Gastroesophageal sphincter (tissue), 4 donors: ENCODE results near the gene SYNGR4. TPM values are rescaled to one million over a fixed set of nuclear protein-coding genes. Genes with fewer than 3 reads are reported as not detected.

Experiments used
- ATAC-seq: fragments of 150-250 bp; one replicate; pipeline ENCODE4 v1.9.1; 2016; ENCODE audit warnings: mild to moderate bottlenecking, moderate library complexity
- H3K27ac ChIP-seq, 4 donors: fragments of 200-600 bp; sonication (generic) in 3 of 4; 1 replicate in 3 of 4; 2 replicates in 1 of 4; pipeline ENCODE4 v1.5.1; 2016 to 2019
- H3K27me3 ChIP-seq: fragments of 200-600 bp; sonication (generic); one replicate; pipeline ENCODE4 v1.5.1; 2019
- H3K36me3 ChIP-seq, 2 donors: fragments of 200-600 bp; sonication (generic); one replicate each; pipeline ENCODE4 v1.5.1; 2019; ENCODE audit warnings: control low read depth in 1 of 2
- H3K4me1 ChIP-seq, 3 donors: fragments of 200-600 bp; sonication (generic); 1 replicate in 2 of 3; 2 replicates in 1 of 3; pipeline ENCODE4 v1.5.1; 2016 to 2019; ENCODE audit warnings: control low read depth in 2 of 3
- H3K4me3 ChIP-seq, 2 donors: fragments of 200-600 bp; sonication (generic); one replicate each; pipeline ENCODE4 v1.5.1; 2019; ENCODE audit warnings: mild to moderate bottlenecking in 1 of 2, moderate library complexity in 1 of 2
- H3K9me3 ChIP-seq, 3 donors: fragments of 200-600 bp; sonication (generic); one replicate each; pipeline ENCODE4 v1.5.1; 2017 to 2019; ENCODE audit warnings: control low read depth in 2 of 3
- EP300 ChIP-seq: sonication (generic); formaldehyde crosslinking; IDR thresholded peaks from one replicate; pipeline ENCODE4 v1.6.1; 2017; ENCODE audit warnings: antibody characterized with exemption, mild to moderate bottlenecking
- POLR2A ChIP-seq, 2 donors: fragments of 450-650 bp; IDR thresholded peaks; one replicate each; pipeline ENCODE4 v1.6.1; 2017; ENCODE audit warnings: antibody characterized with exemption in 2 of 2, mild to moderate bottlenecking in 2 of 2, moderate library complexity in 1 of 2
- POLR2AphosphoS5 ChIP-seq: sonication (generic); formaldehyde crosslinking; IDR thresholded peaks from one replicate; pipeline ENCODE4 v1.6.1; 2017; ENCODE audit warnings: antibody characterized with exemption
- WGBS, 2 donors: methylation state at CpG; one replicate each; pipeline ENCODE4 v1.1.5; 2018; ENCODE audit warnings: low coverage in 1 of 2; 5-methylcytosine and 5-hydroxymethylcytosine counted together
- total RNA-seq, 4 donors: library from RNA; depleted of rRNA; stranded (reverse); fragments of >200 nt; gene quantifications; one replicate each; pipeline ENCODE4 v1.1.0, GENCODE V29; 2016
- TF ChIP-seq, protein P1 (sequence below), 4 experiments: fragments of 200-600 bp in 2 of 4; fragments of 450-650 bp in 2 of 4; sonication (generic) in 1 of 4; IDR thresholded peaks; one replicate each; pipeline ENCODE4 v1.5.1; 2017 to 2019; ENCODE audit warnings: antibody characterized with exemption in 4 of 4, mild to moderate bottlenecking in 2 of 4, moderate library complexity in 2 of 4

Gene SYNGR4
- total RNA-seq, 4 donors from 2014 or later: not detected

DNA sequence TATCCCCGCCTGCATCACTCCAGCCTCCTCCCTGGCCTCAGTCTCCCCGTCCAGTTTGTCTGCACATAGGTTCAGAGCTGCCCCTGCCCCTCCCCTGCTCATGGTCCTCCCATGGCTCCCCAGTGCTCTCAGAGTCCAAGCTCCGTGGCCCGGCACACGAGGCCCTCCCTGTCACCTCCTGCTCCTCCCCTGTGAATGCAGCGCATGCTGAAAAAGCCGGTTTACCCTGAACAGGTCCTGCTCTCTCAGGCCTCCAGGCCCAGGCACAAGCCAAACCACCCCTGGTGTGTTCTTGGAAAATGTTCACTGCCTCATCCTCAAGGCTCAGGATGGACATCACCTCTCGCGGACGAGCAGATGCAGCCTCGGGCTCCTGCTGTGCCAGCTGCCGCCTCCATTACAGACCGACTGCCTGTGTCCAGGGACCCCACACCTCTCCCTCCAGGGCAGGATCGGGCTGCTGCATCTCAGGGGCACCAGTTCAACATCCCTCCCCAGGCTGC, 25.9 kb upstream of the SYNGR4 start:
- TF ChIP-seq POLR2A (IDR thresholded peaks at IDR 0.05) (no peak), EP300 (no peak), POLR2AphosphoS5 (no peak)
- TF ChIP-seq, protein P1, sequence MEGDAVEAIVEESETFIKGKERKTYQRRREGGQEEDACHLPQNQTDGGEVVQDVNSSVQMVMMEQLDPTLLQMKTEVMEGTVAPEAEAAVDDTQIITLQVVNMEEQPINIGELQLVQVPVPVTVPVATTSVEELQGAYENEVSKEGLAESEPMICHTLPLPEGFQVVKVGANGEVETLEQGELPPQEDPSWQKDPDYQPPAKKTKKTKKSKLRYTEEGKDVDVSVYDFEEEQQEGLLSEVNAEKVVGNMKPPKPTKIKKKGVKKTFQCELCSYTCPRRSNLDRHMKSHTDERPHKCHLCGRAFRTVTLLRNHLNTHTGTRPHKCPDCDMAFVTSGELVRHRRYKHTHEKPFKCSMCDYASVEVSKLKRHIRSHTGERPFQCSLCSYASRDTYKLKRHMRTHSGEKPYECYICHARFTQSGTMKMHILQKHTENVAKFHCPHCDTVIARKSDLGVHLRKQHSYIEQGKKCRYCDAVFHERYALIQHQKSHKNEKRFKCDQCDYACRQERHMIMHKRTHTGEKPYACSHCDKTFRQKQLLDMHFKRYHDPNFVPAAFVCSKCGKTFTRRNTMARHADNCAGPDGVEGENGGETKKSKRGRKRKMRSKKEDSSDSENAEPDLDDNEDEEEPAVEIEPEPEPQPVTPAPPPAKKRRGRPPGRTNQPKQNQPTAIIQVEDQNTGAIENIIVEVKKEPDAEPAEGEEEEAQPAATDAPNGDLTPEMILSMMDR (IDR thresholded peaks at IDR 0.05): no peak
- WGBS, 2 donors: 100% methylated on average over 2 to 3 of the region's 14 CpGs
- Histone ChIP-seq H3K9me3 (no peaks in the 10 kb centered on the region), H3K4me1 (peaks cover 0 to 11% (median 3%) of the 10 kb centered on the region in 3 donors), H3K27ac (no peak overlapping the region), H3K36me3 (peaks cover 0 to 36% of the 10 kb centered on the region in 2 donors), H3K27me3 (no peaks in the 10 kb centered on the region), H3K4me3 (no peak overlapping the region)
- ATAC-seq: no peak

DNA sequence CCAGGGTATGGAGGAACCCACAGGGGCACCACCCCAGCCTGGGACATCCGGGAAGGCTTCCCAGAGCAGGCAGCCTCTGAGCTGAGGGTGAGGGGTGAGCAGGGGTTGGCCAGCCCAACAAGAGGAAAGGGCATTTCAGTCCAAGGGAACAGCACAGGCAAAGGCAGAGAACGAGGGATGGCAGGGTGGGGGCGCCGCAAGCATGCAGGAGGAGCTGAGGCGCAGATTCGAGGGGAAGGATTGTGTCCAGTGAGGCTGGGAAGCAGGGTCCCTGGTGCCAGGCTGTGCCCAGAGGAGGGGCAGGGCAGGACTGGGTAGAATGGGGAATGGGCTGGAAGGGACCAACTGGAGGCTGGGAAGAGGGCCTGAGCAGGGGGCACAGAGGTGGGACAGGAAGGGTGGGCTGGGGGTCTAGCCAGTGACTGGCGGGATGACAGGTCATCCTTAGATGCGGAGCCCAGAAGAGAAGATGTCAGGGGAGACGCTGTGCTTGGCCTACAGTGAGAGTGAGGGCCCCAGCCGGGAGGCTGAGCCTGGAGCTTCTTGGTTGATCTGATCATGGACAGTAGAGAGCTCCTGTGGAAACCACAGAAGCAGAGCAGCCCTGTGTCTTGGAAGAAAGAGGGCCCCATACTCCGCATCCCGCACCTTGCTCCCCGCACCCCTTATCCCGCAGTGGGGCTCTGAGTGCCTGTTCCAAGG, 25.2 kb upstream of the SYNGR4 start:
- 91 to 94% methylated on average over 7 to 9 of the region's 14 CpGs for WGBS, 2 donors
- no peaks in the 10 kb centered on the region for H3K27me3 ChIP-seq
- no peaks in the 10 kb centered on the region for H3K9me3 ChIP-seq
- H3K4me1 ChIP-seq: peaks cover 0 to 5% (median 0%) of the 10 kb centered on the region in 3 donors
- H3K36me3 ChIP-seq: peaks cover 0 to 38% of the 10 kb centered on the region in 2 donors
- no peak for ATAC-seq
- H3K4me3 ChIP-seq: no peak overlapping the region
- TF ChIP-seq POLR2AphosphoS5: no peak
- TF ChIP-seq EP300: no peak
- TF ChIP-seq, protein P1 (IDR thresholded peaks at IDR 0.05): no peak
- no peak for TF ChIP-seq POLR2A (IDR thresholded peaks at IDR 0.05)
- no peak overlapping the region for H3K27ac ChIP-seq

DNA sequence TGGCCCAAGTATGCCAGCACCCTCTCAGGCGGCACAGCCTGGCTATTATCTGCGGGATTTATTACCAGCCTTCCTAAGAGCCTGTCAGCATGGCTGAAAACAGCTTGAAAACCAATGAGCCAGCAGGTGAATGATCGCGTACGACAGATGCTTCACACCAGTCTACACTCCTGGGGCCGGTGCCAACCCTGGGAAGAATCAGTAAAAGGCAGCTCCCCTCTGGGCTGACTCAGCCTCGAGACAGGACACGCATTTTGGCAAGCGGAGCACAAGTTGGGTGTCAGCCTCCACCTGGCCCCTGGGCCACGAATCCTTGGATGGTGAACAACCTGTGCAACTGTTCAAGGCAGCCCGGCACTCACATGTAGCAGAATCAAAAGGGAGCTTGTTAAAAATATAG, 23.2 kb upstream of the SYNGR4 start:
- TF ChIP-seq, protein P1 (IDR thresholded peaks at IDR 0.05): no peak
- TF ChIP-seq EP300 (no peak), POLR2A (IDR thresholded peaks at IDR 0.05) (no peak), POLR2AphosphoS5 (no peak)
- no peaks in the 10 kb centered on the region for H3K9me3 ChIP-seq
- H3K27ac ChIP-seq: no peak overlapping the region
- 80% methylated on average over 1 of the region's 11 CpGs; no CpG with 5 or more reads in 1 of the 2 donors for WGBS, 2 donors
- no peaks in the 10 kb centered on the region for H3K4me1 ChIP-seq
- no peaks in the 10 kb centered on the region for H3K27me3 ChIP-seq
- no peak for ATAC-seq
- H3K4me3 ChIP-seq: no peak overlapping the region
- H3K36me3 ChIP-seq: peaks cover 0 to 45% of the 10 kb centered on the region in 2 donors

DNA sequence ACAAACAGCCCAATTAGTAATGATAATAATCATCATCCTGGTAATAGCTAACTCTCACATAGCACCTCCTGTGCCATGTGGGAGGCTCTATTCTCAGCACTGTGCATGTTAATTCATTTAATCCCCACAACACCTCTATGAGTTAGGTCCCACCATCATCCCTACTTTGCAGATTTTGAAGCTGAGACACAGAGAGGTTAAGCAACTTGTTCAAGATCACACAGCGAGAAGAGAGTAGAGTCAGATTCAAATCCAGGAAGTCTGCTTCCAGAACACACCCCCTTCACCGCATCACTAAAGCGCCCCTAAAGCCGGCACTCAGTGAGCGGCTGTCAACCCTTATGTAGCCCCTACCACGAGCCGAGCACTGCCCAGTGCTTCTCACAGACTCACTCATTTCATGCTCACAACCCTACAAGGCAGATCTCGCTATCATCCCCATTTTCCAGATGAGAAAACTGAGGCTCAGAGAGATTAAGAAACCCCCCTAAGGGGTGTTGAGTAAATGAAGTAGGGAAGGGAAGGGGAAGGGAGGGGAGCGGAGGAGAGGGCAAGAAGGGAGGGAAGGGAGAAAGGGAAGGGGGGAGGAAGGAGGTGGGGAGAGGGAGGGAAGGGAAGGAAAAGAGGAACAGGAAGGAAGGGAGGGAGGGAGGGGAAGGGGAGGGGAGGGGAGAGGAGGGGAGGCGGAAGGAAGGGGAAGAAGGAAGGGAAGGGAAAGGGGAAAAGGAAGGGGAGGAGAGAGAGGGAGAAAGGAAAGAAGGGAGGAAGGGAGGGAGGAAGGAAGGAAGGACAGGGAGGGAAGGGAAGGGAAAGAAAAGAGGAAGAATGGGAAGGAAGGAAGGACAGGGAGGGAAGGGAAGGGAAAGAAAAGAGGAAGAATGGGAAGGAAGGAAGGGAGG, 22.4 kb upstream of the SYNGR4 start:
- no peak for ATAC-seq
- no peaks in the 10 kb centered on the region for H3K9me3 ChIP-seq

DNA sequence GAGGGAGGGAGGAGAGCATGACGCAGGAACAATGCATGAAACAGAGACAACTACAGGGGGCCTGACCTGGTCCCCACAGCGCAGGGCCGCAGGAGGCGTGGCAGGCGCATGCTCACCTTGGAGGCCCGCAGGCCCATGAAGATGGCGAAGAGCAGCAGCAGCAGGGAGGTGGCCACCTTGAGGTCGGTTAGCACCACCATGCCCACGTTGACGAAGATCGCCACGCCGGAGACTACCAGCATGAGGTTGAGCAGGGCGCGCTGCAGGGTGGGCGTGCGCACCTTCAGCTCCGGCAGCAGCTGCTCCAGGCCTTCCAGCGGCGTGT, 21.8 kb upstream of the SYNGR4 start:
- Histone ChIP-seq H3K27ac (no peak overlapping the region), H3K36me3 (peaks cover 0 to 45% of the 10 kb centered on the region in 2 donors), H3K4me1 (no peaks in the 10 kb centered on the region), H3K9me3 (no peaks in the 10 kb centered on the region), H3K4me3 (no peak overlapping the region), H3K27me3 (no peaks in the 10 kb centered on the region)
- 76 to 94% methylated on average over 6 to 7 of the region's 20 CpGs for whole genome bisulfite sequencing, 2 donors
- TF ChIP-seq POLR2AphosphoS5: no peak
- TF ChIP-seq POLR2A (IDR thresholded peaks at IDR 0.05): no peak
- TF ChIP-seq, protein P1 (IDR thresholded peaks at IDR 0.05): no peak
- no peak for TF ChIP-seq EP300
- no peak for ATAC-seq

More for the DNA sequence above, 22.4 kb upstream of the SYNGR4 start:
- H3K27me3 ChIP-seq: no peaks in the 10 kb centered on the region
- H3K4me3 ChIP-seq: no peak overlapping the region
- 82 to 100% methylated on average over 1 to 4 of the region's 10 CpGs for WGBS, 2 donors
- no peak for TF ChIP-seq EP300
- no peak overlapping the region for H3K27ac ChIP-seq
- no peaks in the 10 kb centered on the region for H3K4me1 ChIP-seq
- peaks cover 0 to 45% of the 10 kb centered on the region in 2 donors for H3K36me3 ChIP-seq
